ENCODE data around the gene PPARG. TPM values are rescaled to one million over a fixed set of nuclear protein-coding genes. Genes with fewer than 3 reads are reported as not detected.

PPARG gene
- total and polyA plus RNA-seq, 2 of the 13 experiments (the other 11 are each of a cell fraction or from before 2014, with no cell fraction given): 13.9 to 58.3 TPM

DNA sequence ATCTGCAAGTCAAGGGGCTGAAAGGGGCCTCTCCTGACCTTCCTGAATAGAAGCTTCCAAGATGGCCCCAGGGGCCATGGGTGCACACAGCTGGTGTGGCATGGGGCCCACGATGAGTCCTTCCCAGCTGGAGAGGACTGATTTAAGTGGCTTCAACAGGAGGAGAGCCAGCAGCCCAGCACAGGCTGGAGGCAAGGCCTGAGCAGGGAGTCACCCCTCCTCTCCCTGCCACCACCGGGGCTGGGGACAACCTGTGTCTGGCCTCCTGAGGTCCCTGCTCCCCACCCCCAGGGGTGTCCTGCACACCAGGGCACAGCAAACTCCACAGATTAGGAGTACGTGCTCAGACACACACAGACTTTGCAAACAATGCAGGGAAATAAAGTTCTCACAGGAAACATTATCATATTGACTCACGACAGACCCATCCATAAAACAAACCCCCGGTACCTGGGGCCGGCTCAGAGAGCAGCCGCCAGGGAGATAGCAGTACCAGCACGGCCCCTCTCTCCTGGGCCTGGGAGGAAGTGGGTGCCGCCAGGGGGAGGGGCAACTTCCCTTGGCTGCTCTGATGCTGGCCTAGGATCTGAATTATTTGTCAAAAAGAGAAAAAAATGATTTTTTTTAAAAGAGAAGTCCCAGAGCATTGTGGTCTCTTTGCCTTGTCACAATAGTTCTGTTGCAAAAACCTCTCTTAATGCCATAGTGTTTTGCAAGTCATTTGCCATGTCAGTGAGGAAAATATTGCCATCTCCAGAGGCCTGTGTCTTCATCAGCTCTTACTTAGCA is 173.5 kb downstream of the PPARG start (continued):
- TF ChIP-seq TCF7 (IDR thresholded peaks at IDR 0.05; ENCODE audit: low read depth) (no peak; the same call in 1 of the 2 replicates), ZNF3 (CRISPR knock-in tag; IDR thresholded peaks at IDR 0.05) (no peak)
- TF ChIP-seq, protein P1, sequence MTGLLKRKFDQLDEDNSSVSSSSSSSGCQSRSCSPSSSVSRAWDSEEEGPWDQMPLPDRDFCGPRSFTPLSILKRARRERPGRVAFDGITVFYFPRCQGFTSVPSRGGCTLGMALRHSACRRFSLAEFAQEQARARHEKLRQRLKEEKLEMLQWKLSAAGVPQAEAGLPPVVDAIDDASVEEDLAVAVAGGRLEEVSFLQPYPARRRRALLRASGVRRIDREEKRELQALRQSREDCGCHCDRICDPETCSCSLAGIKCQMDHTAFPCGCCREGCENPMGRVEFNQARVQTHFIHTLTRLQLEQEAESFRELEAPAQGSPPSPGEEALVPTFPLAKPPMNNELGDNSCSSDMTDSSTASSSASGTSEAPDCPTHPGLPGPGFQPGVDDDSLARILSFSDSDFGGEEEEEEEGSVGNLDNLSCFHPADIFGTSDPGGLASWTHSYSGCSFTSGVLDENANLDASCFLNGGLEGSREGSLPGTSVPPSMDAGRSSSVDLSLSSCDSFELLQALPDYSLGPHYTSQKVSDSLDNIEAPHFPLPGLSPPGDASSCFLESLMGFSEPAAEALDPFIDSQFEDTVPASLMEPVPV (CRISPR knock-in tag; IDR thresholded peaks at IDR 0.05): 0 out of 2 replicates have a peak, but pooled peaks have one; percentile 42
- TF ChIP-seq, protein P2, sequence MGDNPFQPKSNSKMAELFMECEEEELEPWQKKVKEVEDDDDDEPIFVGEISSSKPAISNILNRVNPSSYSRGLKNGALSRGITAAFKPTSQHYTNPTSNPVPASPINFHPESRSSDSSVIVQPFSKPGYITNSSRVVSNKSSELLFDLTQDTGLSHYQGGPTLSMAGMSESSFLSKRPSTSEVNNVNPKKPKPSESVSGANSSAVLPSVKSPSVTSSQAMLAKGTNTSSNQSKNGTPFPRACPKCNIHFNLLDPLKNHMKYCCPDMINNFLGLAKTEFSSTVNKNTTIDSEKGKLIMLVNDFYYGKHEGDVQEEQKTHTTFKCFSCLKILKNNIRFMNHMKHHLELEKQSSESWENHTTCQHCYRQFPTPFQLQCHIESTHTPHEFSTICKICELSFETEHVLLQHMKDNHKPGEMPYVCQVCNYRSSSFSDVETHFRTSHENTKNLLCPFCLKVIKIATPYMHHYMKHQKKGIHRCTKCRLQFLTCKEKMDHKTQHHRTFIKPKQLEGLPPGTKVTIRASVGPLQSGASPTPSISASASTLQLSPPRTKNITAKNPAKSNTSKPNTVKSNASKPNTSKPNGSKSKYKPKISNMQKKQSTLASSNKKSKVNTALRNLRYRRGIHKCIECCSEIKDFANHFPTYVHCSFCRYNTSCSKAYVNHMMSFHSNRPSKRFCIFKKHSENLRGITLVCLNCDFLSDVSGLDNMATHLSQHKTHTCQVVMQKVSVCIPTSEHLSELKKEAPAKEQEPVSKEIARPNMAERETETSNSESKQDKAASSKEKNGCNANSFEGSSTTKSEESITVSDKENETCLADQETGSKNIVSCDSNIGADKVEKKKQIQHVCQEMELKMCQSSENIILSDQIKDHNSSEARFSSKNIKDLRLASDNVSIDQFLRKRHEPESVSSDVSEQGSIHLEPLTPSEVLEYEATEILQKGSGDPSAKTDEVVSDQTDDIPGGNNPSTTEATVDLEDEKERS (CRISPR knock-in tag; IDR thresholded peaks at IDR 0.05): peak; percentile 59; the same call in 1 of the 2 replicates
- TF ChIP-seq, protein P3, sequence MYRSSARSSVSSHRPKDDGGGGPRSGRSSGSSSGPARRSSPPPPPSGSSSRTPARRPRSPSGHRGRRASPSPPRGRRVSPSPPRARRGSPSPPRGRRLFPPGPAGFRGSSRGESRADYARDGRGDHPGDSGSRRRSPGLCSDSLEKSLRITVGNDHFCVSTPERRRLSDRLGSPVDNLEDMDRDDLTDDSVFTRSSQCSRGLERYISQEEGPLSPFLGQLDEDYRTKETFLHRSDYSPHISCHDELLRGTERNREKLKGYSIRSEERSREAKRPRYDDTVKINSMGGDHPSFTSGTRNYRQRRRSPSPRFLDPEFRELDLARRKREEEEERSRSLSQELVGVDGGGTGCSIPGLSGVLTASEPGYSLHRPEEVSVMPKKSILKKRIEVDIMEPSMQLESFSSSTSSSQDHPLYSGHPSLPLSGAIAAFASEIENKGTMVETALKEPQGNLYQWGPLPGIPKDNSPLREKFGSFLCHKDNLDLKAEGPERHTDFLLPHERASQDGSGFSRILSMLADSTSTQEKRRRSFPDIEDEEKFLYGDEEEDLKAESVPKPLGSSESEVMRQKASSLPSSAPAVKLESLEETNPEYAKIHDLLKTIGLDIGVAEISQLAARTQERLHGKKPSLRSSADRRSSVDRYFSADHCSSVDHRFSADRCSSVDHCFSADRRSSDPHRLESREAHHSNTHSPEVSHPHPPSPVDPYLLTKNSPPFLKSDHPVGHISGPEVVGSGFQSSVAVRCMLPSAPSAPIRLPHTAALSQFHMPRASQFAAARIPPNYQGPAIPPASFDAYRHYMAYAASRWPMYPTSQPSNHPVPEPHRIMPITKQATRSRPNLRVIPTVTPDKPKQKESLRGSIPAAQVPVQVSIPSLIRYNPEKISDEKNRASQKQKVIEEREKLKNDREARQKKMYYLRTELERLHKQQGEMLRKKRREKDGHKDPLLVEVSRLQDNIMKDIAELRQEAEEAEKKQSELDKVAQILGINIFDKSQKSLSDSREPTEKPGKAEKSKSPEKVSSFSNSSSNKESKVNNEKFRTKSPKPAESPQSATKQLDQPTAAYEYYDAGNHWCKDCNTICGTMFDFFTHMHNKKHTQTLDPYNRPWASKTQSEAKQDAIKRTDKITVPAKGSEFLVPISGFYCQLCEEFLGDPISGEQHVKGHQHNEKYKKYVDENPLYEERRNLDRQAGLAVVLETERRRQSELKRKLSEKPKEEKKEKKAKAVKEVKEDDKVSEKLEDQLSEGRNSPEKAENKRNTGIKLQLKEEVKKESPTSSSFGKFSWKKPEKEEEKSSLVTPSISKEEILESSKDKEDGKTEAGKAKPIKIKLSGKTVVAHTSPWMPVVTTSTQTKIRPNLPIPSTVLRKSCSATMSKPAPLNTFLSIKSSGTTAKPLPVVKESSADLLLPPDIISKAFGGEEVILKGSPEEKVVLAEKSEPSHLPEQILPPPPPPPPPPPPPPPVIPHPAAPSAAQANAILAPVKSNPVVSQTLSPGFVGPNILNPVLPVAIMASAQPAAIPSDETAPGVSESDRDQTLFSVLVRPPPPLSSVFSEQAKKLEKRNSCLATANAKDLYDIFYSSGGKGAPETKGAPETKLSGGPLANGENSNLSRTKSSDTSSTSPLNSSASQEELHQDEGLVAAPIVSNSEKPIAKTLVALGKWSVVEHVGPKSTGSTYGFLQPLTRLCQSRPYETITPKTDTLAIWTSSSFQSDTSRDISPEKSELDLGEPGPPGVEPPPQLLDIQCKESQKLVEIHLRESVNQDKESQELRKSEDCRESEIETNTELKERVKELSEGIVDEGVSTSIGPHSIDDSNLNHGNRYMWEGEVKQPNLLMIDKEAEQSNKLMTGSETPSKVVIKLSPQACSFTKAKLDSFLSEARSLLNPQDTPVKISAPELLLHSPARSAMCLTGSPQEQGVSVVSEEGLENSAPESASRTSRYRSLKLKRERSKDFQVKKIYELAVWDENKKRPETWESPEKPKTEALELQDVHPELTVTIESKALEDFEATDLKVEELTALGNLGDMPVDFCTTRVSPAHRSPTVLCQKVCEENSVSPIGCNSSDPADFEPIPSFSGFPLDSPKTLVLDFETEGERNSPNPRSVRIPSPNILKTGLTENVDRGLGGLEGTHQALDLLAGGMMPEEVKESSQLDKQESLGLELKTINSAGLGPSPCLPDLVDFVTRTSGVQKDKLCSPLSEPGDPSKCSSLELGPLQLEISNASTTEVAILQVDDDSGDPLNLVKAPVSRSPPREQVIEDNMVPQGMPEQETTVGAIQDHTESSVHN (CRISPR knock-in tag; IDR thresholded peaks at IDR 0.05): no peak

All from HepG2 (cell line).